ENCODE data around the gene POFUT2.

Gene POFUT2

DNA sequence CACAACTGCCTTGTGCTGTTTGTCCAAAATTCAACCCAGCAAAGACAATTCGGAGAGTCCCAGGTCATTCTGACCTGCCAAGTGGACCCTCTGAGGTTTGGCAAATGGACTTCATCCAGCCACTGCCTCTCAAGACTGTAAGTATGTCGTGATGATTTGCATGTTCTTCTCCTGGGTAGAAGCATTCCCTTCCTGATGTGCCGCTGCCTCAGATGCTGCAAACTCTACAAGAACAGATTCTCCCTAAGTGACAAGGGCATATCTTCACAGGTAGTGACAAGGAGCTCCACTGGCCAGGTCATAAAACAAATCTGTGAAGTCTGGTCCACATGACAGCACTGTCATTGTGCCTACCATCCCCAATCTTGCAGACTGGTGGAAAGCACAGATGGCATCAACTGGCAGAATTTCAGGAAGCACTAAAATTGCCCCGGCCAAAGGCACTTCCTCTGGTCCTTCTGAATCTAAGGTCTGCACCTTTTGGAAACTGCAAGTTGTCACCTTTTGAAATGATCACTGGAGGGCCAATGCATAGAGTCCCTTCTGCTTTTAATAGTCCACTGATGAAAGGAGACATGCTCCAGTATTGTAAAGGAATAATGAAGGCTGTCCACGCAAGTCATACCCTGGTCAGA lies 27.4 kb downstream of the POFUT2 start:
- no peak for DNase-seq

- DNase-seq, result no peak
These were observed 28.4 kb downstream of the POFUT2 start for GRCh38 chr21:45259206-45259840.

GRCh38 chr21:45258466-45258865 lies 29.2 kb downstream of the POFUT2 start:
- DNase-seq, result no peak

- DNase-seq, result no peak
These were observed 29.9 kb downstream of the POFUT2 start for GRCh38 chr21:45257673-45258341.

- DNase-seq, result no peak
These were observed 30.6 kb downstream of the POFUT2 start for GRCh38 chr21:45256912-45257672.

GRCh38 chr21:45256021-45256911 lies 31.4 kb downstream of the POFUT2 start:
- DNase-seq, result no peak

DNA sequence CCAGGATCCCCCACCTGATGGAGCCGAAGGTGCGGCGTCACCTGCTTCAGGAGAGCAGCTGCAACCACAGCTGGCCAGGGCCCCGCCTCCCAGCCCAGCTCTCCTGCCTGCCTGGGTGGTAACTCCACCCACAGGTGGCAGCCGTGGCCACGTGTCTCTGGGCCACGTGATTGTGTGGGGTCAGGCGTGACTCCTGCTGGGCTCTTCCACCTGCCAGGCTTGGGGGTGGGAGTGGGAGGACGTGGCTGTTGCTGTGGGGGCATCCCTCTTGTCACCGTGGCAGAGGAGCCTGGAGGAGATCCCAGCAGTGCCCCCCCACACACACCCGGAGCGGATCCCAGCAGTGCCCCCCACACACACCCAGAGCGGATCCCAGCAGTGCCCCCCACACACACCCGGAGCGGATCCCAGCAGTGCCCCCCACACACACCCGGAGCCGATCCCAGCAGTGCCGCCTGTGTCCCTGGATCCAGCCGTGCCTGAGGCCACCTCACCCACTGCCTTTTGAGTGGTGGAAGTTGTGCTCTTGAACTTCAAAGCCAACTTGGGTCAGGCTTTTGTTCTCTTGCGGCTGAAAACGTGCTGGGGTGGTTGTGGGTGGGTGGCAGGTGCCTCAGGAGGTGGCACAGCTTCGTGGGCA lies 32.2 kb downstream of the POFUT2 start:
- peak; percentile 44 for DNase-seq

- DNase-seq, result no peak
These were observed 33.2 kb downstream of the POFUT2 start for GRCh38 chr21:45254460-45254930.

DNA sequence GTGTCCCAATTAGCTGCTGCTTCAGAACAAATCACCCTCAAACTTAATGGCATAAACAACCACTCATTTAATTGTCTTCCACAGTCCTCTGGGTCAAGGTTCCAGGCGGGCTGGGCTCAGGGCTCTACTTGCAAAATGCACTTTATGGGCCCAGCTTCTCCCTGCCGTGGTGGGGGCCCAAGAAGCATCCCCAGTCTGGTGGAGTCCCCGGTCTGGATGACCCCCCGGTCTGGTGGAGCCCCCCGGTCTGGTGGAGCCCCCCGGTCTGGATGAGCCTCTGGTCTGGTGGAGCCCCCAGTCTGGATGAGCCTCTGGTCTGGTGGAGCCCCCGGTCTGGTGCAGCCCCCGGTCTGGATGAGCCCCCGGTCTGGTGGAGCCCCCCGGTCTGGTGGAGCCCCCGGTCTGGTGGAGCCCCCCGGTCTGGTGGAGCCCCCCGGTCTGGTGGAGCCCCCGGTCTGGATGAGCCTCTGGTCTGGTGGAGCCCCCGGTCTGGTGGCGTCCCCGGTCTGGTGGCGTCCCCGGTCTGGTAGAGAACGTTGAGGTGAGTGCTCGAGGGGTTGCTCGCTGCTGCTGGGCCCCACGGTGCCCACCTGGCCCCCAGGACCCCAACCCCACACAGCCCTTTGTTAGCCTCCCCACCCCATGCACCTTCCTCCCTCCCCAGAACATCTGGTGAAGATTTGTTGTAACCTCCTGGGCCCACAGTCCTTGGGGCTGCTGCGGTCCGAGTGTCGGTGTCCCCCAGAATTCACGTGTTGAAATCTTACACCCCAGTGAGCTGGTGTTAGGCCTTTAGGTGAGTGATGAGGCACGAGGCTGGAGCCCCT lies 33.8 kb downstream of the POFUT2 start:
- no peak for DNase-seq

GRCh38 chr21:45253180-45253579 lies 34.5 kb downstream of the POFUT2 start:
- no peak for DNase-seq

DNA sequence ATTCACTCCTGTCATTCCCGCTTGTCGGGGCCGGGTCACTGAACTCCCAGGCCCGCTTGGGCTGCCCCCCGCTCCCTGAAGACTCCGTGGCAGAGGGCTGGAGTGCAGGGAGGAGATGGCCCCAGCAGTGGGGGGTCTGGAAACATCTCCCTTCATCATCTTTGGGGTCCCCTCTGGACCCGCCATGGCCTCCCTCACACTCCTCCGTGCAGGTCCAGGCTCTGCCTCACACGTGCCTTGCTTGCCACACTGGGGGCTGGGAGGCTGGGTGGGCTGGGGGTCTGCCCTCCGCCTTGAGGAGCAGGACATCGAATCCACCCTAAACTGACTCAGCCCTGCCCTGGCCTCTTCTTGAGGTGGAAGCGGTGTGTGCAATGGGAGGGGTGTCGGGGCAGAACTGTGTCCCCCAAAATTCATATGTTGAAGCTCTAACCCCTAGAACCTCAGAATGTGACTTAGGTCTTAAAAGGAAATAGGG lies 35.2 kb downstream of the POFUT2 start:
- no peak for DNase-seq

DNA sequence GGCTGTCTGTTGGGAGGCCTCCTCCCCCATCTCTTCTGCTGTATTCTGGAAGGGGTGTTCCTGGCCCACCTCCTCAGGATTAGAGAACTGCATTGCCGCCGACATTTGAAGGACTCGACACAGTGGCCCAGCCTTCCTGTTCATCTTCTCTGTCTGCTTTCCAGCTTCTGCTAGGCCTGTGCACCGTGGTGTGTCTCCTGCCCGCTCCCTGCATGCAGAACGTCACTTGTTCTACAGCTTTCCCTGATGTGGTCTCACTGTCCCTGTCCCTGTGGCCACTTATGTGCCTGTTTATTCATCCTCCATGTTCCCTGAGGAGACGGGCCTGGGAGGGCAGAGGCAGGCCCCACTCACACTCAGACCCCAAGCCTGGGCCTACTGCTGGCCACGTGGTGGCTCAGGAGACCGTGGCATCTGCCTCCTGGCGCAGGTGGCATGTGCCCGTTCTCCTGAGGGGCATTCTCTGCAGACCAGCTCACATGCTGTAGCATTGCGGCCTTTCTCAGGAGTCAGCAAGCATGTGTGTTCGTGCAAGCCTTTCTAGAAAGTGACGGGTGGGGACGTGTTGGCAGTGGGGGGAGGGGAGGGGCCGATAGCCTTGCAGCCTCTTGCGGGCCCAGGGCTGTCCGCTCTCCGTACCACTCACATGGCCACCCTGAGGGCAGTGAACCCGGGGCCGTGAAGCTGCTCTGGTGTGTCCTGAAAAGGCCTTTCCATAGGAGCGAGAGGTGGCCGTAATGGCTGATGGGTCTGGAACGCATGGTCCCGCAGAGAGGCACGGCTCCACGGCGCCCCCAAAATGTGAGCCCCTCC lies 35.9 kb downstream of the POFUT2 start:
- no peak for DNase-seq

- DNase-seq, result no peak
These were observed 36.6 kb downstream of the POFUT2 start for GRCh38 chr21:45250914-45251634.

DNA sequence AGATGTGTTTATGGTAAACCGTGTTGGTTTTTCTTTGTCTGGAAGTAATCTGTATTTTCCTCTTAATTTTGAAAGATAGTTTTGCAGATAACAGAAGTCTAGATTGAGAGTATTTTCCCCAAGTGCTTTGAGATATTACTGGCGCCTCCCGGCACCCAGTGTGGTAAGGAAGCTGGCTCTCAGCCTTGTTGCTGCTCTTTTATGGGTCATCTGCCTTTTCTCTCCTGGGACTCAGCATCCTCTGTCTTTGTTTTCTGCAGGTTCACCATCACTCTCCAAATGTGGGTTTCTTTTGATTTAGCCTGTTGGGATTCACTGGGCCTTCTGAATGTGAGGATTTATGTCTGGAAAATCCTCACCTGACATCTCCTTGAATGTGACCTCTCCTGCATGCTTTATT lies 37.4 kb downstream of the POFUT2 start:
- no peak for DNase-seq

DNA sequence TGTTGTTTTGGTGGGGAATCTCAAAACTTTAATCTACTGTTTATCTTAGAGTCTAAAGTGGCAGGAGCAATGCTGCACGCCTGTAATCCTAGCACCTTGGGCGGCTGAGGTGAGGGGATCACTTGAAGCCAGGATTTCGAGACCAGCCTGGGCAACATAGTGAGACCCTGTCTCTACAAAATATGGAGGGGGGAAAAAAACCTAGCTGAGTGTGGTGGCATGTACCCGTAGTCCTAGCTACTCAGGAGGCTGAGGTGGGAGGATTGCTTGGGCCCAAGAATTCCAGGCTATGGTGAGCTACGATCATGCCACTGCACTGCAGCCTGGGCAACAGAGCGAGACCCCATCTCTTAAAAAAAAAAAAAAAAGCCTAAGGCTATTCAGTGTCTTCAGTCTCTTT lies 38.1 kb downstream of the POFUT2 start:
- no peak for DNase-seq

DNA sequence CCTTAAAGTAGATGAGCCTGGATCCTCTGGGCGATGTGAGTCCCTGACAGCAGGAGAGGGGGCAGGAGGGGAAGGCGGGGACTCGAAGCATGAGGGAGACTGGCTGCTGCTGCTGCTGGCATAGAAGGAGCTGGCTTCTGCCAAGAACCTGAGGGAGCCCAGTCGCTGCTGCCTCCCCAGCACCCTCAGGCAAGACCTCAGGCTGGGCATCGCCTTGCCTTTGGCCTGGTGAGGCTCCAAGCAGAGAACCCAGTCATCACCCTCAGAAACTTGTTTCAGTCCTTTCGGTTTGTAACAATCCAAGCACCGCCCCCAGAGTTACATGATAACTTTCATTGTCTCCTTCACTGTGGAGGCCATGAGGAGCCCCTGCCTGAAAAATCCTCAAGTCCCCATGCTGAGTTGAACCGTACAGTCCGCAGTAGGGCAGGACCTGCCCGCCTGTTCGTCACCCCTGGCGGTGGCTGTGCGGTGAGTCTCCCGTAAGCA lies 38.8 kb downstream of the POFUT2 start:
- no peak for DNase-seq

- DNase-seq, result no peak
These were observed 39.3 kb downstream of the POFUT2 start for GRCh38 chr21:45248301-45248892.
